IPS-NIHi11 (cell line): ENCODE measurements around the gene TNNC2.
"Not testable (repeated sequence)": the region's sequence is repeated elsewhere in the genome, so short reads cannot be mapped to it uniquely, and the experiment has no call there.

ENCODE experiments used
- DNase-seq: peaks from one replicate; pipeline ENCODE4 v3.0.0; 2012; ENCODE audit warnings: mixed read lengths, low spot score

TNNC2 gene

DNA sequence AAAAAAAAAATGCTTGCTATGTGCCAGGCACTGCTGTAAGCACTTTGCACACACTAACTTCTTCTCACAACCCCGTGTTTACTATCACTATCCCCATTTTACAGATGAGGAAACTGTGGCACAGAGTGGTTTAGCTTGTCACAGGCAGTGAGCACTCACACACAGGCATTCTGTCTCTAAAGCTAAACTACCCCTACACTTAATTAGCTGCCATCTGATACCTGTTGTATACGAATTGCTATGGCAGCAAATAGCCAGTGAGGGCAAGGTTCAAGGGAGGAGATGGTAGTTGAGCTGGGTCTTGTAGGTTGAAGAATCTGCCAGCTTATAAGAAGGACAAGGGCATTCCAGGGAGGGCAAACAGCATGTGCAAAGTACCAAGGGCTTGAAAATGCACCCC is 5.2 kb downstream of the TNNC2 start:
- no peak for DNase-seq

DNA sequence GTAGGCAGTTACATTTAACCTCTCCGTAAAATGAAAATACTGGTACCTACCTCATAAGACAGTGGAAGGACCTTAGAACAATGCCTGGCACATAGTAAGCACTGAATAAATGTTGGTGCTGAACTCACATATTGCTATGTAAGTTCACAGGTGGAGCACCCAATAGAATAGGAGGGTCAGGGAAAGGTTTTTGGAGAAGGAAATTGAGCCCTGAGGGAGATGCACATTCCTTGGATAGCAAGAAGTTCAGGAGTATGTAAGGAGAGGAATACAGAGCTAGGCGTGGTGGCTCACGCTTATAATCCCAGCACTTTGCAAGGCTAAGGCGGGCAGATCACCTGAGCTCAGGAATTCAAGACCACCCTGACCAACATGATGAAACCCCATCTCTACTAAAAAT is 7.6 kb downstream of the TNNC2 start:
- DNase-seq, result no peak

- no peak for DNase-seq
These were observed 8.9 kb downstream of the TNNC2 start for GRCh38 chr20:45818239-45818638.

GRCh38 chr20:45817376-45818194 is 9.5 kb downstream of the TNNC2 start:
- DNase-seq, result no peak

DNA sequence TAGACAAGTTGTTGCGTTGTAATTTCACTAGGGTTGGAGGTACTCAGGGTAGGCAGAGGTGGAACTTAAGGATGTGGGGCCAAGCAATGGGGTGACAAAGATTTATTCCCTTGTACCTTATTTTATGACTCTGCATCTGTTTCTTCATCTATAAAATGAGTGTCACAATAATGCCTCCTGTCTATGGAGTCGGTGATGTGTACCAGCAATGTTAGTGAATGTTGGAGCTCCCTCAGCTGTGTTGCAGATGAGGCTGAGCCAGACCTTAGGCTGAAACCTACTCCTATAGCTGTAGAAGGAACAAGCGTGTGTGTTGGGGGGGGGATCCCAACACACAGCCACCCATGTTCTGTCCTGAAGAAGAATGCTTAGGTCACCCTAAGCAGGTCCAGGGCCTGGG is 10.2 kb downstream of the TNNC2 start:
- no peak for DNase-seq

GRCh38 chr20:45814314-45814713 is 12.8 kb downstream of the TNNC2 start:
- no peak for DNase-seq

DNA sequence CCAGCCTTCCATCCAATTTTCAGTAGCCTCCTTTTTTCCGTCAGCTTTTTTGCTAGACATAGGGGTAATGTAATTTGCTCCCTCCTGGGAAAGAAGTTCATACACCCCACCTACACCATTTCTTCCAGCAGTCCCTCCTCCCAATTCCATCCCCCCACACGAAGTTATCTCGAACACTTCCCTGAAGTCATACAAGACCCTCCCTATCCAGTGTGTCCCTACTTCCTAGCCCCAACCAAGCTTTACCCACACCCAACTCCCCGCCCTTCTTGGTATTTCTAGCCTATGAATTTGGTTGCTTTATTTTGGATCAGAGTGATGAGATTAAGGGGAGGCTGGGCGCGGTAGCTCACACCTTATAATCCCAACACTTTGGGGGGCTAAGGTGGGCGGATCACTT is 13.6 kb downstream of the TNNC2 start:
- DNase-seq, result no peak

- DNase-seq, result no peak
These were observed 14.1 kb downstream of the TNNC2 start for GRCh38 chr20:45813006-45813340.

GRCh38 chr20:45812157-45813005 is 14.7 kb downstream of the TNNC2 start, which contains the start of gene UBE2C:
UBE2C (plus strand) TSS chr20:45812644; CDS start chr20:45812696, 52 bp downstream.
- peak; percentile 99 for DNase-seq

- no peak for DNase-seq
These were observed 16.7 kb downstream of the TNNC2 start for GRCh38 chr20:45810191-45810970.

DNA sequence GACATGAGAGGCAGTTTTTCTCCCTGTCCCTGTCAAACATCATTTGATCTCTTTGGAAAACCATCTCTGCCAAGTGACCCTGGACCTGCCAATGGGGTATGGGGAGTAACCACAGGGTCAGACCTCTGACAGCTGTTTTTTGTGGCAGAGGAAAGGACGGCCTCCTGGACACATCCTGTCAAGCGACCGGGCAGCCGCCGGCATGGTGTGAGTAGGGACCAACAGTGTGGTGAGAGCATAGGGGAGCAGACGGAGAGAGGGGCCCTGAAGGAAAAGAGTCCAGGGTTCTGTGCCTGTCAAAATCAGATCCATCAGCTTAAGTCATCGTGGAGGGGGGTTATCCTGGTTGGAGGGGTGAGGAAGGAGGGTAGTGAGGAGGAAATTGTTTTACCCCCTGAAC is 25.3 kb downstream of the TNNC2 start:
- no peak for DNase-seq

DNA sequence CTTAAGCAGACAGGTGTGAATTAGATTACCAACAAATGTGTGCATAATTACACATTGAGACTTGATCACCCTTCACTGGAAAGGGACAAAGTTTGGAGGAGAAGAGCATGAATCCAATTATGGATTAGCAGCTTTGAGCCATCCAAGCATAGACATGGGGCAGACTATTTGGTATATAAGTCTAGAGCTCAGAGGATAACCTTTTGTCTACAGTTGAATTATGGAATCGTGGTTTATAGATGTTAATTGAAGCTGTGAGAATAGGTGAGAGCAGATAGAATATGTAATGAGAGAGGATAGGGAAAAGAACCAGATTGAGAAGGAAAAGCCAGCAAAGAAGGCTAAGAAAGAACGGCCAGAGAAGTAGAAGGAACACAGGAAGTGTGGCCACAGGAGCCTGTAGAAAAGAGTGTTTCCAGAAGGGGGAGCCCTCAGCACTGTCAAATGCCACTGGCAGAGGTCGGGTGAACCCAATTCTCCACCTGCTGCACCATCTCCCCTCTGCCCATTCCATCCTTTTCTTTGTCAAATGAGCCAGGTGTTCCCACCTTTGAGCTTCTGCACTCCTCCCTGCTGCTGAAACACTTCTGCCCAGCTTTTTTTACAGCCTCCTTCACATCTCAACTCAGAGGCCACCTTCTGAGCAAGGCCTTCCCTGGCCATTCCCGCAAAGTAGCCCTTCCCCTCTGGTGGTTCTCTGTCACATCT is 28.0 kb downstream of the TNNC2 start:
- peak; percentile 78 for DNase-seq

DNA sequence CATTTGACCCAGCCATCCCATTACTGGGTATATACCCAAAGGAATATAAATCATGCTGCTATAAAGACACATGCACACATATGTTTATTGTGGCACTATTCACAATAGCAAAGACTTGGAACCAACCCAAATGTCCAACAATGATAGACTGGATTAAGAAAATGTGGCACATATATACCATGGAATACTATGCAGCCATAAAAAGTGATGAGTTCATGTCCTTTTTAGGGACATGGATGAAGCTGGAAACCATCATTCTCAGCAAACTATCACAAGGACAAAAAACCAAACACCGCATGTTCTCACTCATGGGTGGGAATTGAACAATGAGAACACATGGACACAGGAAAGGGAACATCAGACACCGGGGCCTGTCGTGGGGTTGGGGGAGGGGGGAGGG is 29.2 kb downstream of the TNNC2 start:
- DNase-seq, result not testable (repeated sequence)

DNA sequence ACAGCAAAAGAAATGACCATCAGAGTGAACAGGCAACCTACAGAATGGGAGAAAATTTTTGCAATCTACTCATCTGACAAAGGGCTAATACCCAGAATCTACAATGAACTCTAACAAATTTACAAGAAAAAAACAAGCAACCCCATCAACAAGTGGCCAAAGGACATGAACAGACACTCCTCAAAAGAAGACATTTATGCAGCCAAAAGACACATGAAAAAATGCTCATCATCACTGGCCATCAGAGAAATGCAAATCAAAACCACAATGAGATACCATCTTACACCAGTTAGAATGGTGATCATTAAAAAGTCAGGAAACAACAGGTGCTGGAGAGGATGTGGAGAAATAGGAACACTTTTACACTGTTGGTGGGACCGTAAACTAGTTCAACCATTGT is 29.6 kb downstream of the TNNC2 start:
- DNase-seq, result not testable (repeated sequence)

GRCh38 chr20:45796337-45797065 is 30.6 kb downstream of the TNNC2 start:
- DNase-seq, result no peak

- DNase-seq, result no peak
These were observed 34.6 kb downstream of the TNNC2 start for GRCh38 chr20:45792317-45793118.

DNA sequence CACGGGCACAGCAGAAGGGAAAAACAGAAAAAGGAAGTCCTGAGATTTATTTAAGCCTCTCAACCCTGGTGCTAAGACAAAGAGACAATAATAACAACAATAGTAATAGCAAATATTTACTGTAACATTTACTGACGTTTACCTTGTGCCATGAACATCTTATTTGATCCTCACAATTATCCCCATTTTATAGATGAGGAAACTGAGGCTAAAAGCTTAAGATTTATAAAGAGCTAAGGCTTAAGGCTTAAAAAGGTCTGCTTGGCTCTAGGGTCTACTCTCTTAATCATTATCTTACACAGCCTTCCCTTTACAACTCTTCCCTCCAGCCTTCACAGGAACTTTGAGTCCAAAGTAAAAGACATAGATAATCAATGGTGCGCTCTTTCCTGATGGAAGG is 38.8 kb downstream of the TNNC2 start:
- no peak for DNase-seq

DNA sequence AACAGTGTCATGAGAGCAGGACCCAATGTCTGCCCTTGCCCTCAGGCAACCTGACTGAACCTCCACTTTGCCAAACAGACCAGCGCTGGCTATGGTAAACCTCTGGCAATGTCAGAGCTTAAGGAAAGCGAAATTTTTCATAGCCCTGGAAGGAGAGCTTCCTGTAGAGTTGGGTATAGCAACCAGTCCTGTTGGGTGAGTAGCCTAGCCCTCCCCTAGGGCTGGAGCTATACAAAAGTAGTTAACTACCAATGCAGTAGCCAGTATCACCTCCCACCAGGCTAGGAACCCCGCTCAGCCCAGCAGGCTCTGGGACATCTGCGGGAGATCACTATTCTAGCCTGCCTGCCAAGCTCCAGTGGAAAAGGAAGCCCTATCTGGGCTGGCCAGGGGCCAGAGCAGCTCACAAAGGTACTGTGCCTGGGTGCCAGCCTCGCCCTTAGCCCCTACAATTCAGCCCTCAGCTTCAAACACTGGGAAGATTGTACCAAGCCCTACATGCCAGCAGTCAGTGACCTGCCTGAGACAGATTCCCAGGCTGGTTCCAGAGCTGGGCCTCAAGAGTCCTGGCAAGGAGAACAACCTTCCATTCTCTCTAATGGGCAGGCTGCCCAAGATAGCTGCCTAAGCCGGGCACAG is 43.3 kb downstream of the TNNC2 start:
- no peak for DNase-seq

GRCh38 chr20:45782890-45783289 is 44.2 kb downstream of the TNNC2 start:
- DNase-seq, result no peak
